T-cell (primary cell): ENCODE data around the gene CREB3L2. TPM values are rescaled to one million over a fixed set of nuclear protein-coding genes. Genes with fewer than 3 reads are reported as not detected.

Experiments used
- ATAC-seq, 4 experiments: fragments of 200-7000 bp in 3 of 4; fragments of 150-1000 bp in 1 of 4; cut with Tn5 transposase; replicated peaks in 1 of 4; 1 replicate in 3 of 4; 2 replicates in 1 of 4; pipeline ENCODE4 v1.10.0; 2021; ENCODE audit warnings: moderate library complexity in 3 of 4, mild to moderate bottlenecking in 2 of 4, moderate number of reproducible peaks in 1 of 4
- CTCF ChIA-PET, 2 donors: fragments of 300-600 bp; sonication (Branson Sonifier 250); formaldehyde crosslinking; loops; one replicate each; lab custom pipeline; 2022; ENCODE audit warnings: antibody characterized with exemption in 2 of 2; lab: Charles Lee
- POLR2A ChIA-PET, 2 donors: fragments of 300-600 bp; sonication (Branson Sonifier 250); formaldehyde crosslinking; loops; one replicate each; lab custom pipeline; 2022; ENCODE audit warnings: antibody characterized with exemption in 2 of 2; lab: Charles Lee
- DNase-seq, 35 experiments: peaks; one replicate each; pipeline versions ENCODE4 v3.0.0 to v3.0.0-alpha.2; 2013 to 2023
- H3K27ac ChIP-seq: one replicate; pipeline ENCODE4 v1.5.1; 2013; ENCODE audit warnings: low read length
- H3K27me3 ChIP-seq, 2 experiments: replicated peaks in 1 of 2; 1 replicate in 1 of 2; 2 replicates in 1 of 2; pipeline versions ENCODE4 v1.6.1 to v1.7.0; 2013; ENCODE audit warnings: low read length in 1 of 2, mixed read lengths in 1 of 2; ENCODE audit not compliant: control insufficient read depth in 2 of 2, insufficient read depth in 2 of 2; ENCODE audit errors: extremely low read depth in 1 of 2
- H3K36me3 ChIP-seq, 2 donors: 1 replicate in 1 of 2; 2 replicates in 1 of 2; pipeline versions ENCODE4 v1.6.1 to v1.7.0; 2013; ENCODE audit warnings: low read length in 1 of 2; ENCODE audit not compliant: control insufficient read depth in 2 of 2, insufficient read depth in 1 of 2; ENCODE audit errors: extremely low read depth in 1 of 2
- H3K4me1 ChIP-seq, 2 experiments: 1 replicate in 1 of 2; 2 replicates in 1 of 2; pipeline versions ENCODE4 v1.6.1 to v1.7.0; 2013; ENCODE audit warnings: low read length in 2 of 2, mixed read lengths in 1 of 2; ENCODE audit not compliant: insufficient read depth in 2 of 2, control insufficient read depth in 1 of 2; ENCODE audit errors: extremely low read depth in 1 of 2
- H3K4me3 ChIP-seq, 2 donors: 1 replicate in 1 of 2; 2 replicates in 1 of 2; pipeline versions ENCODE4 v1.5.1 to v1.7.0; 2013; ENCODE audit warnings: mild to moderate bottlenecking in 2 of 2, low read length in 1 of 2, moderate library complexity in 1 of 2; ENCODE audit not compliant: control insufficient read depth in 1 of 2; ENCODE audit errors: extremely low read depth in 1 of 2
- H3K9me3 ChIP-seq: 2 replicates; pipeline ENCODE4 v1.7.0; 2013
- H3K27ac Mint-ChIP-seq, 2 donors: one replicate each; pipeline ENCODE4 v1.8.0; 2020 to 2021; ENCODE audit warnings: mild to moderate bottlenecking in 2 of 2, mixed read lengths in 2 of 2
- H3K27me3 Mint-ChIP-seq, 2 donors: one replicate each; pipeline ENCODE4 v1.8.0; 2021 to 2022; ENCODE audit warnings: mixed read lengths in 2 of 2
- H3K36me3 Mint-ChIP-seq: one replicate; pipeline ENCODE4 v1.8.0; 2021; ENCODE audit warnings: mixed read lengths
- H3K4me1 Mint-ChIP-seq, 3 donors: one replicate each; pipeline ENCODE4 v1.8.0; 2020 to 2022; ENCODE audit warnings: mixed read lengths in 3 of 3, mild to moderate bottlenecking in 1 of 3
- H3K4me3 Mint-ChIP-seq, 3 donors: one replicate each; pipeline ENCODE4 v1.8.0; 2020 to 2022; ENCODE audit warnings: mild to moderate bottlenecking in 3 of 3, mixed read lengths in 3 of 3, moderate library complexity in 3 of 3
- H3K9me3 Mint-ChIP-seq, 3 donors: one replicate each; pipeline ENCODE4 v1.8.0; 2020 to 2022; ENCODE audit warnings: mixed read lengths in 3 of 3
- WGBS: methylation state at CpG from one replicate; pipeline ENCODE4 v1.1.5; 2013; ENCODE audit warnings: missing lambda C conversion rate; ENCODE audit not compliant: insufficient coverage; 5-methylcytosine and 5-hydroxymethylcytosine counted together
- total RNA-seq, 35 experiments: library from RNA in 6 of 35; stranded (reverse) in 6 of 35; fragments of 120-200 nt in 1 of 35; gene quantifications; one replicate each; pipeline versions ENCODE4 v1.2.1 to v1.2.4 and lab custom pipeline; 2013 to 2026

The CREB3L2 gene
- total RNA-seq, 5 donors from 2014 or later (not counting 1 experiment from before 2014, with no cell fraction given) = 21.1 to 40.8 (median 28.9) TPM

DNA sequence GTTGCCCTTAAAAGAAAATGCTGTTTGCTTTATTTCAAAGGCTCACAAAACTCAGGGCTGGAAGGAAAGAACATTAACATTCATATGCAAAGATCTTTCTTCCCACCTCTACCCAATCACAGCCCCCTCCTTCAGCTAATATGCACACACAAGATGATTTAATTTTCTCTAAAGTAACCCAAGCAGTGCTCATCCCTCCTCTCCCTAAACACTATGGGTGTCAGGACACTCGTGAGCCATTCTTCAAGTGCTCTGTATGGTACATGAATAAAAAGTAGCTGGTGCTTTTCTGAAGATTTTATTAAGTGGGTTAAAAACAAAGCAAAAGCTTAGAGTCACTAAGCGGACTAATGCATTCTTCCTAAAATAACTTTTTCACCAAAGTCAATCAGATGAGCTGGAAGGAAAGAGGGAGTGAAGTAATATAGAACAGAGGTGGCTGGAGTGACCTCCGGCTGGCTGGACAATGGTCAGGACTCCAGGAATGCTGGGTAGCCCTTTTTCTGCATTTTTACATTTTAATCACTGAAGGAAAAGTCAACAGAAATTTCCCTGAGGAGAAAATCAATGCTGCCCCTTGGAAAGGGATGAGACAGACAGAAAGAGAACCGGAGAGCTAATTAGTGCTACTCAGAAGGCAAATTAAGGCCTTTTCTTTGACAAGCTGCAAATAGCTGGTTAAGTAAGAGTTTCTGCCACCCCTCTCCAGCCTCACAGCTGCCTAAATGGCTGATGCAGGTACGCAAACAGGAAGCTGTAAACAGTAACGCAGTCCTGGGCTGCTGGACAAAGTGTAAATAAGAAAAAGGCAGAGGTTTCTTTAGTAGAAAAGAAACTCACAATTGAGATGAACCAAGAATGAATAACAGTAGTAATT is 161.7 kb downstream of the CREB3L2 start:
- Mint-ChIP-seq H3K27me3 (peaks cover 38 to 53% of the 10 kb centered on the region in 2 donors), H3K27ac (no peak overlapping the region), H3K4me1 (no peaks in the 10 kb centered on the region), H3K36me3 (no peaks in the 10 kb centered on the region), H3K4me3 (no peak overlapping the region), H3K9me3 (no peaks in the 10 kb centered on the region)
- Histone ChIP-seq H3K4me1 (no peaks in the 10 kb centered on the region), H3K36me3 (no peaks in the 10 kb centered on the region), H3K9me3 (no peaks in the 10 kb centered on the region), H3K27ac (no peak overlapping the region), H3K4me3 (no peak overlapping the region), H3K27me3 (peaks cover 2 to 23% of the 10 kb centered on the region in 2 experiments)
- 100% methylated on average over 1 of the region's 6 CpGs for WGBS
- CTCF ChIA-PET = interaction anchor here in 1 of 2 donors (0.6 to 1.1 kb wide), 2 partner anchors 34 to 176 kb away, joined by 3 to 4 read pairs; no protein-coding TSS in a partner anchor
- ATAC-seq = no peak
- POLR2A ChIA-PET = no interaction called here
- no peak for DNase-seq

DNA sequence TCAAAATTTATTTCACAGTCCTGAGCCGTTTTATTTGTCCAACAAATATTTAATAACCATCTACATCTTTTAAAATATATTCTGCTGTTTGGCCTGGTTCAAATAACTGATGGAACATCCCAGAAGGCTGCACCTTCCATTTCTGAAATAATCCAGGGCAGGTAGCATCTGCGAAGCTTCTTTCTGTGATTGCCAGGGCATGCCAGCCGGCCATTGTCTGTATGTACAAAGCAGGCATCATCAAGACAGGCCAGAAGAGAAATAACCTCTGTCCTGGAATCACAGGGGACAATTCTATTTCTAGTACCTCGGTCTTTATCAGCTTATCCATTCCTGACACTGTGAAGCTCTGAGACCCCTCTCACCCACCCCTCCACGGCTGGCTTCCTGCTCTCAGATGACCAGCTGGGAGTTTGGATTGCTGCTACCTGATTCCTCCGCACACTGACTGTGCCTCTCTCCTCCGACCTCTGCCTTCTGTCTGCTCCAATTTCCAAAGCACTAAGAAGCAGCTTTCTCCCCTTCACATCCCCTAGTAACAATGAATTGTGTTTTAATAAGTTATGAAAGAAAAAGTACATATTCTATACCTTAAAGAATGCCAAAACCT is 163.1 kb downstream of the CREB3L2 start:
- H3K9me3 ChIP-seq = no peaks in the 10 kb centered on the region
- no peak overlapping the region for H3K4me3 ChIP-seq
- ChIA-PET POLR2A (no interaction called here), CTCF (no interaction called here)
- peaks cover 31 to 43% of the 10 kb centered on the region in 2 donors for H3K27me3 Mint-ChIP-seq
- no peak overlapping the region for H3K4me3 Mint-ChIP-seq
- DNase-seq (no peak), ATAC-seq (no peak)
- WGBS = 87% methylated on average over 5 of the region's 7 CpGs
- H3K4me1 Mint-ChIP-seq = no peaks in the 10 kb centered on the region
- no peaks in the 10 kb centered on the region for H3K4me1 ChIP-seq
- H3K27ac Mint-ChIP-seq = peak overlapping the region in 1 of 2 donors; percentile 36
- peaks cover 2 to 14% of the 10 kb centered on the region in 2 experiments for H3K27me3 ChIP-seq
- no peaks in the 10 kb centered on the region for H3K36me3 ChIP-seq
- H3K9me3 Mint-ChIP-seq = no peaks in the 10 kb centered on the region
- H3K27ac ChIP-seq = no peak overlapping the region
- H3K36me3 Mint-ChIP-seq = no peaks in the 10 kb centered on the region

DNA sequence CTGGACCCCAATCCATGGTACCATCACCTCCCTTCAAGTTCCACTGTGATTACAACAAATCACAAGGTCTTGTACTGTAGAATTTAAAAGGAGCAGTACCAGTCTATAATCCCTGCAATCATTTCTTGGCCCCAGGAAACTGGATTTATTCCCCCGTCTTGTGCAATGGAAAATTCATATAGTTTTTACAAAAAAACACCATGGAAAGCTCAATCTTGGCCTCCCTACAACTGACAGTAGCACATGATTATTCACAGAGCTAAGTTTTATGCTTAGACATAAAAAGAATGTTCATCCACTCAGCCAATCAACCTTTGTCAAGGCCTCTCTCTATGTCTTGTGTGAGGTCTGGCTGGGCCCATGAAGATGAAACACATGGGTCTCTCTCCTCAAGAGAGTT is 165.3 kb downstream of the CREB3L2 start:
- ChIA-PET POLR2A (no interaction called here), CTCF (no interaction called here)
- no peak overlapping the region for H3K27ac Mint-ChIP-seq
- H3K4me1 Mint-ChIP-seq = no peaks in the 10 kb centered on the region
- DNase-seq (no peak), ATAC-seq (no peak)
- Histone ChIP-seq H3K9me3 (no peaks in the 10 kb centered on the region), H3K4me3 (no peak overlapping the region), H3K27ac (no peak overlapping the region), H3K27me3 (peaks cover 2 to 11% of the 10 kb centered on the region in 2 experiments), H3K4me1 (no peaks in the 10 kb centered on the region), H3K36me3 (no peaks in the 10 kb centered on the region)
- H3K4me3 Mint-ChIP-seq = no peak overlapping the region
- WGBS = 56% methylated on average over 1 of the region's 1 CpG
- H3K9me3 Mint-ChIP-seq = peaks cover 5 to 15% (median 12%) of the 10 kb centered on the region in 3 donors
- no peaks in the 10 kb centered on the region for H3K36me3 Mint-ChIP-seq
- peaks cover 24 to 26% of the 10 kb centered on the region in 2 donors for H3K27me3 Mint-ChIP-seq

DNA sequence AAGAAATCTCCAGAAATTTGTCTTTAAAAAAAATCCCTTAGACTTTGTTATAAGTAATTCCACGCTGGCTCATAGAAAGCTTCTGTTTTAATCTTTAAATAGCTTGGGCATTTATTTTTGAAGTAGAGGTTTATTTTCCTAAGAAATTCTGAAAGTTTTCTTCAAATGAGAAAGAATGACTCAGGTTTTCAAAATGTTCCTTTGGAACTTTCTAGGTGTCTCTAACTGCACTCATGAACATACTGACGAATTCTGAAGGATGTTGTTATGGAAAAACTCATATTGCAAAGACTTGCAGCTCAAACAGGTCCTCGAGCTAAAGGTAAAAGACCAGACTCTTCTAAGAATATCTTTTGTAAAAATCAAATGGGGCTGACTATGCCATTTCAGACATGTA is 165.8 kb downstream of the CREB3L2 start:
- Mint-ChIP-seq H3K27ac (no peak overlapping the region), H3K4me3 (no peak overlapping the region), H3K9me3 (peaks cover 5 to 17% (median 12%) of the 10 kb centered on the region in 3 donors), H3K36me3 (no peaks in the 10 kb centered on the region), H3K27me3 (peaks cover 24 to 25% of the 10 kb centered on the region in 2 donors), H3K4me1 (no peaks in the 10 kb centered on the region)
- H3K9me3 ChIP-seq = no peaks in the 10 kb centered on the region
- DNase-seq = no peak
- peaks cover 2 to 11% of the 10 kb centered on the region in 2 experiments for H3K27me3 ChIP-seq
- no peaks in the 10 kb centered on the region for H3K36me3 ChIP-seq
- WGBS = no CpG with 5 or more reads among the region's 3 CpGs
- H3K4me1 ChIP-seq = no peaks in the 10 kb centered on the region
- ChIA-PET POLR2A (no interaction called here), CTCF (no interaction called here)
- H3K4me3 ChIP-seq = no peak overlapping the region
- no peak overlapping the region for H3K27ac ChIP-seq
- no peak for ATAC-seq

DNA sequence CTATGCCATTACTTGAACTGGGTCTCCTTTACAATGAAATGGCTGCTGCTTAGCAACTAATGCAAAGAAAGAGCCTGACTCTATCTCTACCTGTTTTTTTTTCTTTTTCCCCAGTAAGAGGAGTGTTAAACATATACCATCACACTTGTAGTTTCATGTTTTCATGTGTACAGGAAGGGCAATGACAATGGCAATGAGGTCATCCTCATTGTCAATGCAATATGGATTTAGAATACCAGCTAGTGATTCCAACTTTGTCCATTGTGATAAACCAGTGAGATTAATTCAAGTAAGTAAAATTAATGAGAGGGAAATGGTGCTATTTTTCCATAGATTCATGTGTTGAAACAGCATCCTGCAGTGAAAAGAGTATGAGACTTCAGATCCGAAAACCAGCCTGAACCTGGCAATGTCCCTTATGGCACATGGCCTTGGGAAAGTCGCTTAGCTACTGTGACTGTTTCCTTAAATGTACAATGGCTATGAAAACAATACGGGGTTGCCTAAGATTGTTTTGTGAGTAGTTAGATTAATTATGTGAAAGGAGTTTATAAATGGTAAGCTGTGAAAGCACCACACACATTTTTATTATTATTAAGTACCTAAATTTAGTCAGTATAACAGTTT is 166.3 kb downstream of the CREB3L2 start:
- peaks cover 5 to 19% (median 12%) of the 10 kb centered on the region in 3 donors for H3K9me3 Mint-ChIP-seq
- H3K36me3 Mint-ChIP-seq = no peaks in the 10 kb centered on the region
- DNase-seq (no peak), ATAC-seq (no peak)
- Histone ChIP-seq H3K36me3 (no peaks in the 10 kb centered on the region), H3K27me3 (peaks cover 2 to 11% of the 10 kb centered on the region in 2 experiments), H3K4me3 (no peak overlapping the region), H3K4me1 (no peaks in the 10 kb centered on the region), H3K27ac (no peak overlapping the region), H3K9me3 (no peaks in the 10 kb centered on the region)
- H3K27ac Mint-ChIP-seq = no peak overlapping the region
- ChIA-PET POLR2A (no interaction called here), CTCF (no interaction called here)
- no peaks in the 10 kb centered on the region for H3K4me1 Mint-ChIP-seq
- 67% methylated on average over 2 of the region's 3 CpGs for WGBS
- H3K4me3 Mint-ChIP-seq = no peak overlapping the region
- peaks cover 22 to 24% of the 10 kb centered on the region in 2 donors for H3K27me3 Mint-ChIP-seq

DNA sequence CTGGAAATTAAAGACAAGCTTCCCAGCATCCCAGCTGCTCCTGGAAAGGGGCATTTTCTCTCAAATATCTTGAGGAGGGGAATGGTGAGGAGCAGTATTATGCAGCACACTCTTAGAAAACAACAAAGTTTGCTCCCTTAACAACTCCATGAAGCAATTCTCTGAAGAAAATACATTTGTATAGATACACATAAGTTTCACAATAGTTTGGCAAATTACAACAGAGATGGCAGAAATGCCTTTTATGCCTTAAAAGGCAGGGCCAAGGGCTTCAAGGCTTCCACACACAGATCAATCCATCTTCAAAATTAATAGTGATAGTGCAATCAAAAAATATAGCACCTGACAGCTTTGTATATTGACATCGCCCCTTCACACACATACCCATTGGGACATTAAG is 167.3 kb downstream of the CREB3L2 start:
- H3K27ac Mint-ChIP-seq = no peak overlapping the region
- POLR2A ChIA-PET = no interaction called here
- Histone ChIP-seq H3K36me3 (no peaks in the 10 kb centered on the region), H3K27me3 (peaks cover 2 to 11% of the 10 kb centered on the region in 2 experiments), H3K4me3 (no peak overlapping the region), H3K9me3 (no peaks in the 10 kb centered on the region), H3K4me1 (no peaks in the 10 kb centered on the region), H3K27ac (no peak overlapping the region)
- WGBS = 100% methylated on average over 1 of the region's 1 CpG
- no peaks in the 10 kb centered on the region for H3K36me3 Mint-ChIP-seq
- ATAC-seq (no peak), DNase-seq (no peak)
- H3K4me3 Mint-ChIP-seq = no peak overlapping the region
- H3K9me3 Mint-ChIP-seq = peaks cover 8 to 19% (median 12%) of the 10 kb centered on the region in 3 donors
- H3K4me1 Mint-ChIP-seq = no peaks in the 10 kb centered on the region
- peaks cover 19 to 22% of the 10 kb centered on the region in 2 donors for H3K27me3 Mint-ChIP-seq
- CTCF ChIA-PET = no interaction called here
